ENCODE data around the gene MREG.

The MREG gene

GRCh38 chr2:216004697-216005283, 8.6 kb downstream of the MREG start:
- no peaks in the 10 kb centered on the region for H3K27me3 ChIP-seq
- H3K27ac ChIP-seq = no peak overlapping the region
- peaks cover 0 to 9% (median 0%) of the 10 kb centered on the region in 4 donors for H3K4me1 ChIP-seq
- intact Hi-C loops (cut with DNase I; ENCODE audit: low total_unique reads) = no loop called here
- no peaks in the 10 kb centered on the region for H3K36me3 ChIP-seq
- no peaks in the 10 kb centered on the region for H3K9me3 ChIP-seq
- TF ChIP-seq CTCF (IDR thresholded peaks at IDR 0.05) = no peak
- DNase-seq = no peak
- no peak overlapping the region for H3K4me3 ChIP-seq

DNA sequence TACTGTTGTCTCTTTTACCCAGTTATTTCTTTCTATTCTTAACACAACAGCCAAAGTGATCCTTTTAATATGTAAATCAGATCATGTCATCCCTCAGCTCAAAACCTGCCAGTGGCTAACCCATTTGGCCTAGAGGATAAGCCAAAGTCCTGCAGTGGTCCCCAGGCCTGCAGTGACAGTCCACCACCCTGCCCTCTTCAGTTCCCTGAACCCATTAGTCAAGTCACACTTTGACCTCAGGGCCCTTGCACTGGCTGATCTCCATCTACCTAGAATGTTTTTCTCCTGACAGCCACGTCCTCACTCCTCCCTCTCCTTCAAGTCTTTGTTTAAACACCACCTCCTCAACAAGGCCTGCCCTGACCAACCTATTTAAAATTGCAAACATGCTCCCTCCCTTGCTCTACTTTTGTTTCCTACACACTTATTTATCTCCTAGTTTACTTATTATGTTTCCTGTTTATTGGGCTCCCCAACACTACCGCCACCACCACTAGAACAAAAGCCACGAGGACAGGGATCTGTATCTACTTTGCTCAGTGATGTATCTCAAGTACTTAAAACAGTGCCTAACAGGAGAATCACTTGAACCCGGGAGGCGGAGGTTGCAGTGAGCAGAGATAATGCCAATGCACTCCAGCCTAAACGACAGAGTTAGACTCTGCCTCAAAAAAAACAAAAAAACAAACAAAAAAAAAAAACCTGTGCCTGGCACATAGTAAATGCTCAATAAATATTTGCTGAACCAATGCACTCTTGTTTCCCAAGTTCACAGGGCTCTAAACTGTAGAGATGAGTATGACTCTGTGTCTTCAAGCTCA, 9.3 kb downstream of the MREG start:
- DNase-seq = no peak
- intact Hi-C loops (cut with DNase I; ENCODE audit: low total_unique reads) = no loop called here

DNA sequence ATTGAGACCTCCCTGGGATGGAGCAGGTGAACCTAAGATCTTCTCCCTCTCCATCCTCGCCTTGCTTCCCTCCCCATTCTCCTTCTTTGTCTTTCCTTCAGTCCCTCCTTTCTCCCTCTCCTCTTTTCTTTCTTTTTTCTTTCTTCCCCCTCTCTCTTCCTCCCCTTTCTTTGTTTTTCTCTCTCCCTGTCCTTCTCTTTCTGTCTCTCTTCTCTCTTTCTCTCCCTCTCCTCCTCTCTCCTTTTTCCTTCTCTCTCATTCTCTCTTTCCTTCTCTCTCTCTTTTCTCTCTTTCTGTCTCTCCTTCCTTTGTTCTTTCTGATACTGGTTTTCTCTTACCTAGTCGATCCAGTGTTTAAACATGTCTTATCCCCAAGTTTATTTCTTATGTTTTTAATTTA, 10.7 kb downstream of the MREG start:
- Histone ChIP-seq H3K27me3 (no peaks in the 10 kb centered on the region), H3K9me3 (no peaks in the 10 kb centered on the region), H3K27ac (no peak overlapping the region), H3K4me1 (peaks cover 0 to 9% (median 0%) of the 10 kb centered on the region in 4 donors), H3K4me3 (no peak overlapping the region), H3K36me3 (no peaks in the 10 kb centered on the region)
- TF ChIP-seq CTCF (IDR thresholded peaks at IDR 0.05) = no peak
- intact Hi-C loops (cut with DNase I; ENCODE audit: low total_unique reads) = no loop called here
- no peak for DNase-seq

More for the DNA sequence above, 9.3 kb downstream of the MREG start:
- TF ChIP-seq CTCF (IDR thresholded peaks at IDR 0.05) = no peak
- Histone ChIP-seq H3K36me3 (no peaks in the 10 kb centered on the region), H3K27me3 (no peaks in the 10 kb centered on the region), H3K4me3 (no peak overlapping the region), H3K27ac (no peak overlapping the region), H3K9me3 (no peaks in the 10 kb centered on the region), H3K4me1 (peaks cover 0 to 9% (median 0%) of the 10 kb centered on the region in 4 donors)

- Histone ChIP-seq H3K36me3 (no peaks in the 10 kb centered on the region), H3K27ac (no peak overlapping the region), H3K4me1 (peaks cover 0 to 9% (median 0%) of the 10 kb centered on the region in 4 donors), H3K4me3 (no peak overlapping the region), H3K27me3 (no peaks in the 10 kb centered on the region), H3K9me3 (no peaks in the 10 kb centered on the region)
- TF ChIP-seq CTCF (IDR thresholded peaks at IDR 0.05) = no peak
- intact Hi-C loops (cut with DNase I; ENCODE audit: low total_unique reads) = no loop called here
- no peak for DNase-seq
These were observed 11.2 kb downstream of the MREG start for GRCh38 chr2:216002101-216002678.

DNA sequence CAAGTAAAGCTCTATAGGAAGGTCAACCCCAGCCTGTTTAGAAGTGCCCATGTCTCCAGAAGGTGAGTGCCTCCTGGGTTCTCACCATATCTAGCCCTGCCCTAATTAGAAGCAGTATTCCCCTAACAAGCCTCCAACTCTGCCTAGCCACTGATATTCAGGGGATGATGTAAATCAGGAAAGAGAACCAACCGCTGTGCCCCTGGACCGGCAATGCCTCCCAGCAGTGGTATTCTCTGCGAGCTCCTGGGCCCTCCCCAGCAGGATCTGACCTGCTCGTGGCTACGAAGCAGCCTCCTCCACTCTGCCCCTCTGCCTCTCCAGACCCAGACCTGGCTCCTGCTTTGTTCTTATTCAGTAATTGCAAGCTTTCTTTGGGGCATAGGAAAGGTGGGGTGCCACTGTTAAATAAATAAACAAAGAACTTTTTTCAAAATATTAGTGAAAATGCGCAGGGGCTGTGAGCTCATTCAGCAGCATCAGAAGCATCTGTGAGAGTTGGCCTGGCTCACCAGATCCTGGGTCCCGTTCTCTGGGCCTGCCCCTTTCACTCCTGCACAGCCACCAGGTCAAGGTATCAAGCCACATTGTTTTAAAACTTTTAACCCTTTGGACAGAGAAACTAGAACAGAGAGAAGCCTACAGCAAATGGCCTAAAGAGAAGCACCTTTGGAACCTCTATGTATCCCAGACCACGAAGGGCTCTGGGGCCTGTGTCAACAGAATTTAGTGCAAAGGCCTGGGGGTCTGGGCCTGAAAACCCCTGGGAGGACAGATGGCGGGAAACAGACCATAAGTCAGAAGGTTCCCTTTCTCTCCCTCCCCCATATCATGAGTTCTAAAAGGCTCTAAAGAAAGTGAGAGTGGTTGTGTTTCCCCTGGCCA, 11.9 kb downstream of the MREG start:
- H3K27ac ChIP-seq = no peak overlapping the region
- no peaks in the 10 kb centered on the region for H3K27me3 ChIP-seq
- H3K9me3 ChIP-seq = no peaks in the 10 kb centered on the region
- no peak for TF ChIP-seq CTCF (IDR thresholded peaks at IDR 0.05)
- H3K4me3 ChIP-seq = no peak overlapping the region
- peaks cover 0 to 4% (median 0%) of the 10 kb centered on the region in 4 donors for H3K4me1 ChIP-seq
- H3K36me3 ChIP-seq = no peaks in the 10 kb centered on the region
- intact Hi-C loops (cut with DNase I; ENCODE audit: low total_unique reads) = no loop called here
- no peak for DNase-seq

Measured in tibial artery (tissue), 4 donors.